Activated CD8-positive, alpha-beta memory T cell treated with anti-CD3 and anti-CD28 coated beads, Interleukin-2, amount 50 U/mL, for 4 hours (primary cell): Measurements from ENCODE around the gene FTO.

ENCODE experiments used
- DNase-seq: peaks from one replicate; pipeline ENCODE4 v3.0.0-alpha.2; 2020

FTO gene

GRCh38 chr16:53785916-53786315 is 82.0 kb downstream of the FTO start:
- DNase-seq = no peak

GRCh38 chr16:53787423-53787822 is 83.5 kb downstream of the FTO start:
- DNase-seq = no peak

- DNase-seq = no peak
These were observed 85.2 kb downstream of the FTO start for GRCh38 chr16:53789137-53789536.

- no peak for DNase-seq
These were observed 88.4 kb downstream of the FTO start for GRCh38 chr16:53792161-53792951.

- no peak for DNase-seq
These were observed 99.5 kb downstream of the FTO start for GRCh38 chr16:53803451-53803850.

GRCh38 chr16:53803998-53804397 is 100.0 kb downstream of the FTO start:
- DNase-seq = no peak

- DNase-seq = no peak
These were observed 100.5 kb downstream of the FTO start for GRCh38 chr16:53804467-53804866.

- no peak for DNase-seq
These were observed 101.2 kb downstream of the FTO start for GRCh38 chr16:53805113-53805512.

GRCh38 chr16:53805752-53806151 is 101.8 kb downstream of the FTO start:
- DNase-seq = no peak

GRCh38 chr16:53809088-53809932 is 105.4 kb downstream of the FTO start:
- no peak for DNase-seq

GRCh38 chr16:53812914-53813313 is 109.0 kb downstream of the FTO start:
- DNase-seq = no peak

- DNase-seq = no peak
These were observed 110.8 kb downstream of the FTO start for GRCh38 chr16:53814801-53815200.

- no peak for DNase-seq
These were observed 112.4 kb downstream of the FTO start for GRCh38 chr16:53816211-53816836.

- DNase-seq = no peak
These were observed 113.3 kb downstream of the FTO start for GRCh38 chr16:53817117-53817755.

GRCh38 chr16:53817812-53818550 is 114.0 kb downstream of the FTO start:
- DNase-seq = no peak

- DNase-seq = no peak
These were observed 117.5 kb downstream of the FTO start for GRCh38 chr16:53821487-53821886.

- DNase-seq = no peak
These were observed 118.1 kb downstream of the FTO start for GRCh38 chr16:53821957-53822625.

- no peak for DNase-seq
These were observed 119.1 kb downstream of the FTO start for GRCh38 chr16:53822936-53823529.

GRCh38 chr16:53826658-53827057 is 122.7 kb downstream of the FTO start:
- DNase-seq = no peak

GRCh38 chr16:53827741-53828140 is 123.8 kb downstream of the FTO start:
- no peak for DNase-seq

GRCh38 chr16:53829186-53829747 is 125.3 kb downstream of the FTO start:
- no peak for DNase-seq
